GM18508 (cell line): ENCODE data around the gene TCAF1.

ENCODE experiments used
- ATAC-seq: cut with Tn5 transposase; IDR thresholded peaks from one replicate; pipeline ENCODE4 v1.9.1; 2021; ENCODE audit warnings: moderate number of reproducible peaks; ENCODE audit not compliant: insufficient read depth, unreplicated experiment

The TCAF1 gene

GRCh38 chr7:143901668-143902331 is at the start of gene TCAF1:
Gene TCAF1 (minus strand): TSS chr7:143902176. CDS start chr7:143876608, 25,568 bp downstream.
- peak; percentile 76 for ATAC-seq

GRCh38 chr7:143948733-143949132 is 46.8 kb upstream of the TCAF1 start:
- ATAC-seq: no peak

GRCh38 chr7:143947111-143947510 is 45.1 kb upstream of the TCAF1 start:
- ATAC-seq: no peak

- ATAC-seq: no peak
Measured at GRCh38 chr7:143945423-143945822, 43.4 kb upstream of the TCAF1 start.

- no peak for ATAC-seq
Measured at GRCh38 chr7:143938379-143939243, 36.6 kb upstream of the TCAF1 start.

- ATAC-seq: no peak
Measured at GRCh38 chr7:143936087-143937009, 34.4 kb upstream of the TCAF1 start.

- no peak for ATAC-seq
Measured at GRCh38 chr7:143934526-143935325, 32.8 kb upstream of the TCAF1 start, which contains the start of gene OR2F2. Gene OR2F2 (plus strand): TSS chr7:143935233. CDS start chr7:143935233, 0 bp downstream.

- no peak for ATAC-seq
Measured at GRCh38 chr7:143931739-143932138, 29.8 kb upstream of the TCAF1 start.

GRCh38 chr7:143929224-143929920 is 27.4 kb upstream of the TCAF1 start:
- no peak for ATAC-seq

- ATAC-seq: no peak
Measured at GRCh38 chr7:143924851-143925250, 22.9 kb upstream of the TCAF1 start.

GRCh38 chr7:143914938-143915652 is 13.1 kb upstream of the TCAF1 start:
- no peak for ATAC-seq

GRCh38 chr7:143913945-143914615 is 12.1 kb upstream of the TCAF1 start:
- no peak for ATAC-seq

GRCh38 chr7:143910473-143911248 is 8.7 kb upstream of the TCAF1 start:
- ATAC-seq: no peak

- ATAC-seq: no peak
Measured at GRCh38 chr7:143909863-143910262, 7.9 kb upstream of the TCAF1 start.

GRCh38 chr7:143908120-143908519 is 6.1 kb upstream of the TCAF1 start:
- ATAC-seq: no peak

- ATAC-seq: no peak
Measured at GRCh38 chr7:143906895-143907294, 4.9 kb upstream of the TCAF1 start.

- ATAC-seq: no peak
Measured at GRCh38 chr7:143906151-143906550, 4.2 kb upstream of the TCAF1 start.
